SIG-M5 treated with dmso at 0.1 percent for 504 hours (cell line): ENCODE results near the gene CHPF.

ENCODE experiments used
- DNase-seq: peaks from one replicate; lab custom pipeline; 2025; ENCODE audit not compliant: unreplicated experiment; lab: John Stamatoyannopoulos, UW

The CHPF gene

GRCh38 chr2:219569041-219569440 lies 25.4 kb upstream of the CHPF start:
- DNase-seq: no peak

- DNase-seq: no peak
These were observed 24.3 kb upstream of the CHPF start for GRCh38 chr2:219567791-219568361.

- no peak for DNase-seq
These were observed 23.5 kb upstream of the CHPF start for GRCh38 chr2:219567131-219567530.

- DNase-seq: no peak
These were observed 23.0 kb upstream of the CHPF start for GRCh38 chr2:219566640-219567039.

GRCh38 chr2:219565130-219566080 lies 21.8 kb upstream of the CHPF start:
- no peak for DNase-seq

- no peak for DNase-seq
These were observed 19.8 kb upstream of the CHPF start for GRCh38 chr2:219563271-219563928.

GRCh38 chr2:219562049-219563020 lies 18.7 kb upstream of the CHPF start:
- DNase-seq: no peak

GRCh38 chr2:219561179-219562048 lies 17.8 kb upstream of the CHPF start:
- no peak for DNase-seq

GRCh38 chr2:219560893-219561178 lies 17.2 kb upstream of the CHPF start:
- DNase-seq: no peak

GRCh38 chr2:219560037-219560892 lies 16.7 kb upstream of the CHPF start:
- no peak for DNase-seq

GRCh38 chr2:219559156-219559915 lies 15.7 kb upstream of the CHPF start:
- DNase-seq: no peak

GRCh38 chr2:219557791-219558785 lies 14.5 kb upstream of the CHPF start:
- DNase-seq: no peak

GRCh38 chr2:219557320-219557719 lies 13.7 kb upstream of the CHPF start:
- DNase-seq: no peak

GRCh38 chr2:219556413-219556812 lies 12.8 kb upstream of the CHPF start:
- DNase-seq: no peak

GRCh38 chr2:219555956-219556355 lies 12.3 kb upstream of the CHPF start:
- DNase-seq: no peak

GRCh38 chr2:219554350-219554749 lies 10.7 kb upstream of the CHPF start:
- DNase-seq: no peak

- DNase-seq: no peak
These were observed 9.9 kb upstream of the CHPF start for GRCh38 chr2:219553463-219553963.
